ENCODE data around the gene ZNF385A. TPM values are rescaled to one million over a fixed set of nuclear protein-coding genes. Genes with fewer than 3 reads are reported as not detected.

The ZNF385A gene
- total RNA-seq, 3 donors from 2014 or later (not counting 1 experiment from before 2014, with no cell fraction given) = 5.4 to 9.8 (median 8.9) TPM

DNA sequence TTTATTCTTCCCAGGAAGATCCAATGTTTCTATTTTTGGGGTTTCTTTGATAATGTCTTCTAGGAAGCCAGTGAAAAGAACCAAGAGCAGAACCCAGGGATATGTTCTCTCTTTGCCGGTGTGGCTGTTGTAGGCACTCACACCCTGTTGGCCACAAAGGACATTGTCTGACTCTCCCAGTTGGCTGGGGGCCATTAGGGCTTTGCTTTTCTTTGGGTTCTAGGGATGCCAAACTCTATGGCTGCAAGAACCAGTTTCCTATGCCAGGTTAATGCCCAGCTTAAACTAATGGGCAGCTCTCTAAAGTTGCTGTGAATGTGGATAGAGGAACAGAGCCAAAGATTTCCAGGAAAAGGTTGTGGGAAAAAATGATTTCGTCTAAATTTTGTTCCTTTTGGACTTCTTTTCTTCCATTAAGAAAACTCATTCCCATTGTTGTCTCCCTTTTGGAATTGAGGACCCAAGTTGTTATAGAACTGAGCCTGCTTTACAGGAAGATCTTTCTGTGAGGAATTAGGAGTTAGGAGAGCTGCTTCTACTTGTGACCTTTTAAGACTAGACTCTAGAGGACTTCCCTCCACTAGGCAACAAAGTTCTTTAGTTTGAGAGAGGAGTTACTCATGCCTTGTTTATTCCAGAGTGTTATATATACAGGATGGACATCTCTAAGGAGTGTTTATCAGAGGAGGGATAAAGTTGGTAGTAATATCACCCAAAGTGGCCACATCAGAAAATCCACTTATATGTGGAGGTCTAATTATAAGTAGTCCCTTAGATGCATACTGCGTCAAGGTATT, 46.5 kb downstream of the ZNF385A start:
- Mint-ChIP-seq H3K9me3 (no peaks in the 10 kb centered on the region), H3K27ac (no peak overlapping the region), H3K4me3 (no peak overlapping the region), H3K36me3 (peaks cover 7% of the 10 kb centered on the region), H3K27me3 (ENCODE audit: low read depth in 2 of 2) (no peaks in the 10 kb centered on the region), H3K4me1 (peaks cover 9 to 20% of the 10 kb centered on the region in 2 donors)
- Histone ChIP-seq H3K36me3 (ENCODE audit: control insufficient read depth, insufficient read depth, low read length) (peaks cover 30% of the 10 kb centered on the region), H3K9me3 (ENCODE audit: control insufficient read depth, insufficient read depth, low read length) (no peaks in the 10 kb centered on the region), H3K4me3 (ENCODE audit: low read length) (no peak overlapping the region), H3K4me1 (ENCODE audit: control insufficient read depth, insufficient read depth, low read length) (no peaks in the 10 kb centered on the region), H3K27me3 (ENCODE audit: control insufficient read depth, insufficient read depth, low read length) (no peaks in the 10 kb centered on the region), H3K27ac (ENCODE audit: low read length) (no peak overlapping the region)
- DNase-seq (no peak), ATAC-seq (no peak)
- TF ChIP-seq, protein P1, sequence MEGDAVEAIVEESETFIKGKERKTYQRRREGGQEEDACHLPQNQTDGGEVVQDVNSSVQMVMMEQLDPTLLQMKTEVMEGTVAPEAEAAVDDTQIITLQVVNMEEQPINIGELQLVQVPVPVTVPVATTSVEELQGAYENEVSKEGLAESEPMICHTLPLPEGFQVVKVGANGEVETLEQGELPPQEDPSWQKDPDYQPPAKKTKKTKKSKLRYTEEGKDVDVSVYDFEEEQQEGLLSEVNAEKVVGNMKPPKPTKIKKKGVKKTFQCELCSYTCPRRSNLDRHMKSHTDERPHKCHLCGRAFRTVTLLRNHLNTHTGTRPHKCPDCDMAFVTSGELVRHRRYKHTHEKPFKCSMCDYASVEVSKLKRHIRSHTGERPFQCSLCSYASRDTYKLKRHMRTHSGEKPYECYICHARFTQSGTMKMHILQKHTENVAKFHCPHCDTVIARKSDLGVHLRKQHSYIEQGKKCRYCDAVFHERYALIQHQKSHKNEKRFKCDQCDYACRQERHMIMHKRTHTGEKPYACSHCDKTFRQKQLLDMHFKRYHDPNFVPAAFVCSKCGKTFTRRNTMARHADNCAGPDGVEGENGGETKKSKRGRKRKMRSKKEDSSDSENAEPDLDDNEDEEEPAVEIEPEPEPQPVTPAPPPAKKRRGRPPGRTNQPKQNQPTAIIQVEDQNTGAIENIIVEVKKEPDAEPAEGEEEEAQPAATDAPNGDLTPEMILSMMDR (IDR thresholded peaks at IDR 0.05) = no peak
- WGBS (ENCODE audit: insufficient coverage) = 95% methylated on average over 1 of the region's 3 CpGs
- intact Hi-C loops (cut with micrococcal nuclease) = no loop called here

DNA sequence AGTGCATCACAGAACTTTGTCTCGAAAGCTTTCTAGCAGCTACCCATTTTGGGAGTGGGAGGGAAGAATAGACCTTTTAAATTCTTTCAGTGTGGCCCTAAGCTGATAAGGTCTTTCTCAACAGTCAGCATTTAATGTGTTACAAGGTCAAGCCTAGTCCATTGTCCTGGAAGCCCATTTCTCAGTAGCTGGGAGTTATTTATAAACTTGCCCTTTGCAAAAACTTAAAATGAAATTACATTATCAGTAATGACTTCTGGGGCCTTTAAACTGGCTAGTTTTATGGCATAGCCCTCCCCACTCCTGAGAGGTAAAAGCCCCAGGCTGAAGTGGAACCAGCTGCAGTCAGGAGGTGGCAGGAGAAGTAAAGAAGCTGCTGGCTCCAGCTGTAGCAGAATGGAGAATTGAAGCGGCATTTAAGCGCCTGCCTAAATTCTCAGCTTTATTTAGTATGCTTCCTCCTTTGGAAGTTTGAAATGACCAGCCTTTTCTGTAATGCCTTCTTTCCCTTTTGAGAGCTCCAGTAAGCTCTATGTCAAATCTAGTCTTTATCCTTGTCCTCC, 47.2 kb downstream of the ZNF385A start:
- Histone ChIP-seq H3K4me3 (ENCODE audit: low read length) (no peak overlapping the region), H3K4me1 (ENCODE audit: control insufficient read depth, insufficient read depth, low read length) (peaks cover under 1% of the 10 kb centered on the region), H3K27ac (ENCODE audit: low read length) (no peak overlapping the region), H3K36me3 (ENCODE audit: control insufficient read depth, insufficient read depth, low read length) (peaks cover 23% of the 10 kb centered on the region), H3K27me3 (ENCODE audit: control insufficient read depth, insufficient read depth, low read length) (no peaks in the 10 kb centered on the region), H3K9me3 (ENCODE audit: control insufficient read depth, insufficient read depth, low read length) (no peaks in the 10 kb centered on the region)
- Mint-ChIP-seq H3K36me3 (peaks cover 7% of the 10 kb centered on the region), H3K27ac (no peak overlapping the region), H3K27me3 (ENCODE audit: low read depth in 2 of 2) (no peaks in the 10 kb centered on the region), H3K4me3 (no peak overlapping the region), H3K9me3 (no peaks in the 10 kb centered on the region), H3K4me1 (peaks cover 9 to 20% of the 10 kb centered on the region in 2 donors)
- whole genome bisulfite sequencing (ENCODE audit: insufficient coverage) = 92% methylated on average over 3 of the region's 3 CpGs
- TF ChIP-seq, protein P1 (IDR thresholded peaks at IDR 0.05) = no peak
- ATAC-seq (no peak), DNase-seq (no peak)
- intact Hi-C loops (cut with micrococcal nuclease) = no loop called here

DNA sequence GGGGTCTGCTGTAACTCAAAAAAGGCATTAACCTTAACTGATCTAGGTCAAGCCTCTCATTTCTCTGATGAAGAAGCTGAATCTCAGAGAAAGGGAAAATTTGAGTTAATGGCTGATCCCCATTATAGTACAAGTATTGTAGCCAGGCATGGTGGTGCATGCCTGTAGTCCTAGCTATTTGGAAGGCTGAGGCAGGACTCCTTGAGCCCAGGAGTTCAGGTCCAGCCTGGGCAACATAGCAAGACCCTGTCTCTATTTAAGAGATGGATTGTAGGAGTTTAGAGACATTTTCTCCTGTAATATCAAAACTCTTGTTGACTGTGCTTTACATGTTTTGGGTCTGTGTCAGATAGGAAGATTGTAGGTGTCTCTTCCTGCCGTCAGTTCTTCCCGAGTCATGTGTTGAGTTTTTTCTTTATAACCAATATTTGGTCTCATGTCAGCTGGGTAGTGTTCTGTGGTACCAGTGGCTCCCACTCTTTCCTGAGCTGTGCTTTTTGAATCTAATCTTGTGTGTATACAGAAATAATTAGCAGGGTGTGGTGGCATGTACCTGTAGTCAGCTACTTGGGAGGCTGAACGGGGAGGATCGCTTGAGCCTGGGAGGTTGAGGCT, 51.0 kb downstream of the ZNF385A start:
- Mint-ChIP-seq H3K27me3 (ENCODE audit: low read depth in 2 of 2) (no peaks in the 10 kb centered on the region), H3K9me3 (no peaks in the 10 kb centered on the region), H3K4me1 (peaks cover 29 to 44% of the 10 kb centered on the region in 2 donors), H3K27ac (no peak overlapping the region), H3K36me3 (no peaks in the 10 kb centered on the region), H3K4me3 (no peak overlapping the region)
- no peak for DNase-seq
- Histone ChIP-seq H3K4me1 (ENCODE audit: control insufficient read depth, insufficient read depth, low read length) (peaks cover 18% of the 10 kb centered on the region), H3K36me3 (ENCODE audit: control insufficient read depth, insufficient read depth, low read length) (no peaks in the 10 kb centered on the region), H3K27ac (ENCODE audit: low read length) (no peak overlapping the region), H3K9me3 (ENCODE audit: control insufficient read depth, insufficient read depth, low read length) (no peaks in the 10 kb centered on the region), H3K4me3 (ENCODE audit: low read length) (no peak overlapping the region), H3K27me3 (ENCODE audit: control insufficient read depth, insufficient read depth, low read length) (no peaks in the 10 kb centered on the region)
- ATAC-seq = no peak
- WGBS (ENCODE audit: insufficient coverage) = 95% methylated on average over 4 of the region's 4 CpGs
- intact Hi-C loops (cut with micrococcal nuclease) = no loop called here
- TF ChIP-seq, protein P1 (IDR thresholded peaks at IDR 0.05) = no peak

Measured in natural killer cell (primary cell).